PFSK-1 (cell line): ENCODE data around the gene ADD1.

ENCODE experiments used
- FOXP2 ChIP-seq: optimal IDR thresholded peaks from 2 replicates; pipeline ENCODE3; 2011; ENCODE audit warnings: borderline replicate concordance, control low read depth, inconsistent platforms; ENCODE audit not compliant: insufficient read depth; ENCODE audit errors: extremely low read length, extremely low read depth
- POLR2AphosphoS5 ChIP-seq: IDR thresholded peaks from 2 replicates; pipeline ENCODE4 v1.6.1; 2012; ENCODE audit warnings: low read depth, mild to moderate bottlenecking, control low read depth, low read length, moderate library complexity
- REST ChIP-seq, 2 experiments: IDR thresholded peaks; 2 replicates each; pipeline versions ENCODE4 v1.6.1 to v1.8.0; 2011 to 2012; ENCODE audit warnings: low read depth in 2 of 2, low read length in 2 of 2, control low read depth in 1 of 2, inconsistent platforms in 1 of 2, mild to moderate bottlenecking in 1 of 2, moderate library complexity in 1 of 2; ENCODE audit not compliant: insufficient read depth in 1 of 2
- SIN3A ChIP-seq: IDR thresholded peaks from 2 replicates; pipeline ENCODE4 v1.6.1; 2012; ENCODE audit warnings: mild to moderate bottlenecking, low read length, moderate library complexity, borderline replicate concordance; ENCODE audit not compliant: insufficient read depth
- TAF1 ChIP-seq: IDR thresholded peaks from 2 replicates; pipeline ENCODE4 v1.6.1; 2012; ENCODE audit warnings: low read length, control low read depth, borderline replicate concordance; ENCODE audit not compliant: insufficient read depth

The ADD1 gene

DNA sequence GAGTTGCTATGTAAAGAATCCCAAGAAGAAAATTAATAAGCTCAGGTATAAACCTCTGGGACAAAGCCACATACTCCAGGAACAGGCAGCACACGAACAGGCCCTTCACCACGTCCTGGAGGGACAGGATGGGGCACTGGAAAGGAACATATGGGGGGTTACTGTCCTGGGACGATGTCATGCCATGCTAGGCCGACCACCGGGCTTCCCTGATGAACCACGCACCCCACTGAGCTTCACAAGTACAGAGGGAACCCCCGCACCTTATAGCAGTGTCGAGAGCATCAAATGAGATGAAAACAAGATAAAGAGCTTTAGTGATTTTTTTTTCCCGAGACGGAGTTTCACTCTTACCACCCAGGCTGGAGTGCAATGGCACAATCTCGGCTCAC is 100.4 kb downstream of the ADD1 start:
- no peak for TF ChIP-seq FOXP2

DNA sequence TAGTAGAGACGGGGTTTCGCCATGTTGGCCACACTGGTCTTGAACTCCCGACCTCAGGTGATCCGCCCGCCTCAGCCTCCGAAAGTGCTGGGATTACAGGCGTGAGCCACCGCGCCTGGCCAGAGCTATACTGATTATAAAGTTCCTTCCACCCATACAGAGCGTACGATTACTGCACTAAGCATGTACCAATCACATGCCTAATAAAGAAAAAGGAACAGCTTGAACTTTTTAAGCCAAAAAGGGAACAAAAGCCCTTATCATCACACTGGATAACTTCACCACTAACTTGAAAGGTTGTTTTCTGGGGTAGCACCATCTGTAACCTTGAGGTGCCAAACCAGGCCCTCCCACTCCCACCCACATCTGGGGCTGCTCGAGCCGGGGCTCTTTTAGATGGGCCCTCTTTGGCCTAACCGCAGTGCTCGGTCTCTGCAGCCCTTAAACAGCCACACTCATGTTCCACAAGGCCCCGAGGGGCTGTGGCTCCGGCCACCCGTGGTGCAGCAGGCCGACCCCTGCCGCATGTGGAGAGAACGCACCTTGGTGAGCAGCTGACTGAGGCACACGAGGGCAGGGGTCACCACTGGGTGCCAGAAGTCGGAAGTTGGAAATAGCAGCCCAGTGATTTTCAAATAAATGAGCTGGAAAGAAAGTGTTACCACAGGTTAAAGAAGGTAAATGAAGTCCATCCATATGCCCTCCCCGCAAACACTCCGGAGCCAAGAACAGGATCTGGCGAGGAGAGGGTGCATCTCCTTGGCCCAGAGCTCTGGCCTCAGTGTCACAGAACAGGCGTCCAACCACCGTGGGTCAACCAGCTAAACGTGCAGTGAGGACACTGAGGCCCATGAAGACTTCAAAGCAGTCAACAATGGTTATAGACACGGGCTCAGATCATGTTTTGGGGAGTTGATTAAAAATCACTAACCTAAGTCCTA is 101.2 kb downstream of the ADD1 start:
- no peak for TF ChIP-seq REST (IDR thresholded peaks at IDR 0.05; ENCODE audit: insufficient read depth in 1 of 2, low read depth in 2 of 2, low read length in 2 of 2)
- TF ChIP-seq SIN3A: no peak
- no peak for TF ChIP-seq TAF1
- TF ChIP-seq POLR2AphosphoS5: no peak
- no peak for TF ChIP-seq FOXP2

GRCh38 chr4:2946812-2947600 is 103.4 kb downstream of the ADD1 start:
- TF ChIP-seq FOXP2 (no peak), SIN3A (no peak), POLR2AphosphoS5 (no peak)

DNA sequence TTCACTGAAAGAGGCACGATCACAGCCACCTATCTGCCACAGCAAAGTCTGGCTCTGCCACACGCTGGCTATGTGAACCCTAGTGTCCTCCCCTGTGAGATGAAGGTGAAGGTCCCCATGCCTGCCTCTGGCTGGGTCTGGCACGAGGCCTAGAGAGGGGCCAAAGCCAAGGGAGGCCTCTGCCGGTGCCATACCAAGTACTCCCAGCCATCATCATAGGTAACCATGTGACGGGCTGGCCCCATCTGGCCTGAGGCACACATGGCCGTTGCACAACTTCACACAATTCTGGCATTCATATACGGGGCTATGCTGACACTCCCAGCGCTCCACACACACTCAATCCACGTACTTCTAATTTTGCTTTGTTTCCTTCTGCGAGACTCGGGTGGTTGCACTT is 104.3 kb downstream of the ADD1 start:
- TF ChIP-seq POLR2AphosphoS5 (no peak), SIN3A (no peak)

- TF ChIP-seq REST (IDR thresholded peaks at IDR 0.05; ENCODE audit: insufficient read depth in 1 of 2, low read depth in 2 of 2, low read length in 2 of 2) (no peak), TAF1 (no peak), SIN3A (no peak), POLR2AphosphoS5 (no peak), FOXP2 (no peak)
Measured at GRCh38 chr4:2948895-2949781, 105.5 kb downstream of the ADD1 start.

DNA sequence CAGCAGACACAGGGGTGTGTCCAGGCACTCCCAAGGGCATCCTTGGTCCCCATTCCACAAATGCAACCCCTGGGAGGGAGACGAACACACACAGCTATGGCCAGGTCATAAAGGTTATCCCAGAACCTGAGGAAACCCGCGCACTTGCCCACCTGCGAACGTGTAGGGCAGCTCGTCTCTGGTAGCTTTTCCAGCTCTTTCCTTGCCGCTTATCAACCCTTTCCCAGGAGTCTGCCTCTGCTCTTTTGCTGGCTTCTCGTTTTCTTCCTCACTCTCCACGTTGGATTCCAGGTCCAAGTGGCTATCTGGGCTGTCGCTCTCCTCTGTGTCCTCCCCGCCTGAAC is 106.1 kb downstream of the ADD1 start:
- no peak for TF ChIP-seq SIN3A
- no peak for TF ChIP-seq TAF1
- TF ChIP-seq REST (IDR thresholded peaks at IDR 0.05; ENCODE audit: insufficient read depth in 1 of 2, low read depth in 2 of 2, low read length in 2 of 2): no peak
- no peak for TF ChIP-seq POLR2AphosphoS5
- TF ChIP-seq FOXP2: no peak
